ENCODE measurements around the gene STPG3.

The STPG3 gene

DNA sequence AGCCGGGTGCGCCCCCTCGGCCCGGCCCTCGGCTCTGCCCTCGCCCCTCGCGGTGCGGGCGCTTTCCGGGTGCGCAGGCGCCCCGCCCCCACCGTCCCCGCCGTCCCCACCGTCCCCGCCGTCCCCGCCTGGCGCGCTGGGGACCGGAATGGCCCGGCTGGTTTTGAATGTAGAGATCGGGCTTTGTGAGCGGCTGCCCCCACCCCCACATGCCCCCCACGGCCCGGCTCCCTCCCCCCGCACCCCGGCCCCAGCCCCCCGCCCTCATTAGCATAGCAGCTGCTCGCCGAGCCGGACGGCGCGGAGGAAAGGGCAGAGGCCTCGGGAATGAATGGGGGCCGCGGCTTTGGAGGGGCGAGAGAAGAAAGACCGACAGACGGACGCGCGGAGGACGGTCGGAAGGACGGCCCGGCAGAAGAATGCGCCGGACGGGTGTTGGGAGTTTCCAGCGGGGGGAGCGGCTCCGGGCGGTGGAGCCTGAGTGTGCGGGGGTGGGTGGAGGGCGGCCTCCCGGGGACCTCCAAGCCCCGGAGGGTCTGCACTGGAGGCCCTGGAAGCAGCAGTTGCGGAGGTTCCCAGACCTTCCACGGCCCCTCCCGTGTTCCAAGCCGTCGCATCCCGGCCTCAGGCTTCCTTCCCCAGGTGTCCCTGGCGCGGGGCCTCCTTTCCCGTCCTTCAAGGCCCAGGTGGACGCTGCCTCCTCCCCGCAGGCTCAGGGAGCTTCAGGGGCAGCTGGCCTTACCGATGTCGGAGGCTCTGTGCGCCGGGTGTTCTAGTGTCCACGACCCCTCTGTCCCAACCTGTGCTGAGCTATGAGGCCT lies 45.0 kb downstream of the STPG3 start:
- H3K27ac Mint-ChIP-seq: peak overlapping the region; percentile 54

DNA sequence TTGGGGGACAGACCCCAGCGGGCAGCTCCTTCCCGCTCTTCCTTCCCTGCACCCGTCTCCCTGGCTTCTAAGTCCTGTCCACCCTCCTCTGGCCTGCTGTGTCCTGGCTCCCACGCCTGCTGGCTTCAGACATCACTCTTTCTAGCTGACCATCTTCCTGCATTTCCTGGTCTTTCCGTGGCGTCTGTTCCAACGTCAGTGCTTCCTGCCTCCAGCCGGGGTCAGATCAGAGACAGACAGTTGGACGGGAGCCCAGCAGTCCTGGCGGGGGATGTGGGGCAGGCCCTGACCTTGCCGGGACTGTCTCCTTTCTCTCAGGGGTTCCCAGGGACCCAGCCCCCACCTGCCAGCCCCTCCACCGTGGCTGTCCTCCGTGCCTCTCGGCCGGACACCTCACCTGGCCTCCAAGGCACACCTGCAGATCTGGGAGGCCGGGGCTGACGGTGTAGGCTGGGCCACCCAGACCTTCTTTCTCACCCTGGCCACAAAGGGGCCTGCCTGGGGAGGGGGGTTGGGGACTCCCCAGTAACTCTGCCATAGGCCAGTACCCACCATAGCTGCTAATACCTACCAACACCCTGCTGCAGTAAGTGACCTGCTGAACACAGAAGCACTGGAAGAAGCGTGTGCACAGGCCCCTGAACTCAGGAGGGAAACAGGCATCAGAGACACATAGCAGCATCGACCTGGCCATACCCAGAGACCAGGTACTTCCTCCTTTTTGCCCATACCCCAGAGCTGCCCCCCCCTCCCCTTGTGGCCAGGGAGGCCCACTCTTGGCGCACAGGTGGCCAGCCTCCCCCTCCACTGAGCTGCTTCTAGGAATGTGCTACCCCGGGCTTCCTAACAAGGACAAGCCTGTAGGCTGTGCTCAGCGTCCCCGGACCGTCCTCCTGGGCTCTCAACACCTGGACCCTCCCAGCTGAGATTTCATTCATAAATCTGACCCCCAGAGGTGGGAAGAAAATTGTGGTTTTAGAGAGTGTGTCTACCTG lies 45.9 kb downstream of the STPG3 start:
- Mint-ChIP-seq H3K4me3 (peak overlapping the region; percentile 62), H3K27me3 (peaks cover 79% of the 10 kb centered on the region), H3K4me1 (ENCODE audit: low read depth) (peaks cover 21% of the 10 kb centered on the region), H3K27ac (peak overlapping the region; percentile 54), H3K9me3 (no peaks in the 10 kb centered on the region), H3K36me3 (ENCODE audit: low read depth) (peaks cover 5% of the 10 kb centered on the region)
- intact Hi-C loops (cut with micrococcal nuclease): loop anchor here (10.0 kb wide), 1 partner anchor 228 kb away; no protein-coding TSS in a partner anchor

More for the DNA sequence above, 45.0 kb downstream of the STPG3 start:
- Mint-ChIP-seq H3K36me3 (ENCODE audit: low read depth) (peaks cover 5% of the 10 kb centered on the region), H3K4me1 (ENCODE audit: low read depth) (peaks cover 17% of the 10 kb centered on the region), H3K4me3 (peak overlapping the region; percentile 62), H3K9me3 (no peaks in the 10 kb centered on the region), H3K27me3 (peaks cover 78% of the 10 kb centered on the region)
- intact Hi-C loops (cut with micrococcal nuclease): loop anchor here (2.0 to 10.0 kb wide), 2 partner anchors 111 to 229 kb away; no protein-coding TSS in a partner anchor

DNA sequence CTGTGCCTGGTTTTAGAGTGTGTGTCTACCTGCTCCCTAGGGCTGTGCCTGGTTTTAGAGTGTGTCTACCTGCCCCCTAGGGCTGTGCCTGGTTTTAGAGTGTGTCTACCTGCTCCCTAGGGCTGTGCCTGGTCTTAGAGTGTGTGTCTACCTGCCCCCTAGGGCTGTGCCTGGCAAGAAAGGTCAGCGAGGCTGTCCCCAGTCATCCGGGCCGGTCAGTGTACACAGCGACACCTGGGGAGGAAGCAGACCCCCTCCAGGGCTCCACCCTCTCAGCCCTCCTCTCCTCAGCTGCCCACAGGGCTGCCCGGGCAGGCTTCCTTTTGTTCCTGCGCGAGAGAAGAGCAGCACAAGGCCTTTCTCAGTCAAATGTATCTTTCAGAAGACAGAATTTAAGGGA lies 46.9 kb downstream of the STPG3 start:
- Mint-ChIP-seq H3K9me3 (no peaks in the 10 kb centered on the region), H3K4me1 (ENCODE audit: low read depth) (peaks cover 21% of the 10 kb centered on the region), H3K4me3 (no peak overlapping the region), H3K27me3 (peaks cover 70% of the 10 kb centered on the region), H3K27ac (no peak overlapping the region), H3K36me3 (ENCODE audit: low read depth) (peaks cover 5% of the 10 kb centered on the region)
- intact Hi-C loops (cut with micrococcal nuclease): loop anchor here (10.0 kb wide), 1 partner anchor 227 kb away; no protein-coding TSS in a partner anchor

DNA sequence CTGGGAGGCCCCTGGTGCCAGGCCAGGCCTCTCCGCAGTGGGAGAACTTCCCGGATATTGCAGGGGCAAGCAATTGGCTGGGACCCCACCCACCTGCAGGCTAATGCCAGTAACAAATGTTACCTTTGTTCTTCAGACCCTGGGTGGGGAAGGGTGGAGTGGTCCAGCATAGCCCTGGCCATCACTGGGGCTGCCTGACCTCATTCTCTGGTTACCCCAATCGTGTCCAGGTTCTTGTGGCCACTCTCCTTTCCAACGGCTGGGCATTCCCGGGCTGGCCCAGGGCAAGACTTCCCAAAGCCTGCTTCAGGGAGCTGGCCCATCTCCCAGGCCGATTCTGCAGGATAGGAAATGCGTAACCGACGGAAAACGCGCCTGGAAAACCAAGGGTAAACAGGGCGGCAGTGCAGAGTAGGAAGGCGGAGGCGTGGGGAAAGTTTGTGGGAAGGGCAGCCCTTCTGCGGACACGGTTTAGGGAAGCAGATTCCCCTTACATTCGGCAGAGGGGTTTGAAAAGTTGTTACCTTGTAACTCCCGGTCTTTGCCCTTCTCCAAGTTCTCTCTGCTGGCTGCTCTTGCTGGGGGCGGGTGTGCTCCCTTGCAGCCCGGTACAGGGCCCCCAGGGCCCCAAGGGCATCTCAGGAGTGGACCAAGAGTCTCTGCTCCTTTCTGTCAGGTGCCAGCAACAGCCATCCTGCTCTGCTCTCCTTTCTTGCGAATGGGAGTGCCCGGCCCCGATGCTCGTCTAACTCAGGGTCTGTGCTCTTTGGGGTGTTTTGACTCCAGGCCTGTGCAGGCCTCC lies 47.5 kb downstream of the STPG3 start:
- Mint-ChIP-seq H3K4me1 (ENCODE audit: low read depth) (peaks cover 26% of the 10 kb centered on the region), H3K9me3 (no peaks in the 10 kb centered on the region), H3K36me3 (ENCODE audit: low read depth) (peaks cover 5% of the 10 kb centered on the region), H3K27ac (peak overlapping the region; percentile 12), H3K4me3 (no peak overlapping the region), H3K27me3 (peaks cover 70% of the 10 kb centered on the region)
- intact Hi-C loops (cut with micrococcal nuclease): loop anchor here (10.0 kb wide), 1 partner anchor 226 kb away; no protein-coding TSS in a partner anchor

DNA sequence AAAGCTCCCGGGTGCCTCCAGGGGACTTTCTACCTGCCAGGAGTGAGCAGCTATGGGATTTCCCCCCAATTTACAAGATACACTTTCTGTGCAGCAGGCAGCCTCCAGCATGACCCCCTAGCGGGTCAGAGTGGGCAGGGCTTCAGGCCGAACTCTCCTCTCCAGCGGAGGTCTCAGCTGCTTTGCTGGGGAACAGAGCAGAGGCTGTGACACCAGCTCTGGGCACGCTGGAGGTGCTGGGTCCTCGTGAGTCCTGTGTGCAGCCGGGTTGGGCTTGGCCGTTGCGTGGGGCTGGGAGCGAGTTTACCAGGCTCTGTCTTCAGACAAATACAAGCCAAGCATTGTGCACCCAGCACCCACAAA lies 48.1 kb downstream of the STPG3 start:
- Mint-ChIP-seq H3K27me3 (peaks cover 69% of the 10 kb centered on the region), H3K4me3 (no peak overlapping the region), H3K9me3 (no peaks in the 10 kb centered on the region), H3K27ac (peak overlapping the region; percentile 12), H3K36me3 (ENCODE audit: low read depth) (peaks cover 5% of the 10 kb centered on the region), H3K4me1 (ENCODE audit: low read depth) (peaks cover 30% of the 10 kb centered on the region)
- intact Hi-C loops (cut with micrococcal nuclease): loop anchor here (10.0 kb wide), 1 partner anchor 226 kb away; no protein-coding TSS in a partner anchor

DNA sequence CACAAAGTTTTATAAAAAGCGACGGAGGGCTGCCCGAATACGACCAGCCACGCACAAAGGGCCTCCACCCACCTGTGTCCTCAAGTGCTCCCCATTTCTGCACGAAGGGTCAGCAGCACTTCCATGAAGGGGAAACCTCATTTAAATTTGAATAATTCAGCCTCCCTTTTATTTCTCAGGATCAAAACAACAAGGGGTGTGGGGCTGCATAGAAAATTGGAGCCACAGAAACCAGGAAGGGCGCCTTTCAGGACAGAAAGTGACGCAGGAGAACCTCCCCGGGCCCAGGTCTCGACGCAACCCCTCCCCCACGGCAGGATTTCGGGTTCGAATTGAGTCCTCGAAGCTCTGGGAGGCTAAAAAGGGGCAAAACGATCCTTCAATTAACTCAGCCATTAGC lies 48.9 kb downstream of the STPG3 start:
- intact Hi-C loops (cut with micrococcal nuclease): loop anchor here (10.0 kb wide), 1 partner anchor 225 kb away; no protein-coding TSS in a partner anchor
- no peaks in the 10 kb centered on the region for H3K9me3 Mint-ChIP-seq
- no peak overlapping the region for H3K4me3 Mint-ChIP-seq
- H3K27me3 Mint-ChIP-seq: peaks cover 68% of the 10 kb centered on the region
- H3K36me3 Mint-ChIP-seq (ENCODE audit: low read depth): no peaks in the 10 kb centered on the region
- no peak overlapping the region for H3K27ac Mint-ChIP-seq
- peaks cover 29% of the 10 kb centered on the region for H3K4me1 Mint-ChIP-seq (ENCODE audit: low read depth)

DNA sequence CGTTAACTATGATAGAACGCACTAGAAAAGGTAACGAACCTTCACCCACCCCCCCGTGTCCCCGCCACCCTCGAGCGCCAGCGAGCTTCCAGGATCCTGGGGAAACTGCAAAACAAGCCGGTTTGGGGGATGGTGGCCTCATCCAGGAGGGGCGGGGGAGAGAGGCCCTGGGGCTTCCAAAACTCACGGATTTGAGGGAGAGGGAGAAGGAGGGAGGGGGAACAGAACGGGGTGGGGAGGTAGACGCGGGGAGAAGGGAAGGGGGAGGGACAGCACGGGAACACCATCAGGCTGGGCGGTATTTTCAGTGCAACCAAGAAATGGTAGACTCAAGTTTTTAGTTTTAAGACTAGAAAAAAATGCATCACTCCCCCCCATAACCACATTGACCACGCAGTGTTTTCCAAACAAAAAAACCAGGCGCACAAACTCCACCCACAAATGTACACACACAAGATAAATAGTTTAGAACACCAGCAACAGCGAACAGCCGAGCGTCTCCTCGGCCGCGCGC lies 49.5 kb downstream of the STPG3 start:
- Mint-ChIP-seq H3K27ac (no peak overlapping the region), H3K4me3 (peak overlapping the region; percentile 66), H3K9me3 (no peaks in the 10 kb centered on the region), H3K4me1 (ENCODE audit: low read depth) (peaks cover 31% of the 10 kb centered on the region), H3K27me3 (peaks cover 71% of the 10 kb centered on the region), H3K36me3 (ENCODE audit: low read depth) (no peaks in the 10 kb centered on the region)
- intact Hi-C loops (cut with micrococcal nuclease): no loop called here

DNA sequence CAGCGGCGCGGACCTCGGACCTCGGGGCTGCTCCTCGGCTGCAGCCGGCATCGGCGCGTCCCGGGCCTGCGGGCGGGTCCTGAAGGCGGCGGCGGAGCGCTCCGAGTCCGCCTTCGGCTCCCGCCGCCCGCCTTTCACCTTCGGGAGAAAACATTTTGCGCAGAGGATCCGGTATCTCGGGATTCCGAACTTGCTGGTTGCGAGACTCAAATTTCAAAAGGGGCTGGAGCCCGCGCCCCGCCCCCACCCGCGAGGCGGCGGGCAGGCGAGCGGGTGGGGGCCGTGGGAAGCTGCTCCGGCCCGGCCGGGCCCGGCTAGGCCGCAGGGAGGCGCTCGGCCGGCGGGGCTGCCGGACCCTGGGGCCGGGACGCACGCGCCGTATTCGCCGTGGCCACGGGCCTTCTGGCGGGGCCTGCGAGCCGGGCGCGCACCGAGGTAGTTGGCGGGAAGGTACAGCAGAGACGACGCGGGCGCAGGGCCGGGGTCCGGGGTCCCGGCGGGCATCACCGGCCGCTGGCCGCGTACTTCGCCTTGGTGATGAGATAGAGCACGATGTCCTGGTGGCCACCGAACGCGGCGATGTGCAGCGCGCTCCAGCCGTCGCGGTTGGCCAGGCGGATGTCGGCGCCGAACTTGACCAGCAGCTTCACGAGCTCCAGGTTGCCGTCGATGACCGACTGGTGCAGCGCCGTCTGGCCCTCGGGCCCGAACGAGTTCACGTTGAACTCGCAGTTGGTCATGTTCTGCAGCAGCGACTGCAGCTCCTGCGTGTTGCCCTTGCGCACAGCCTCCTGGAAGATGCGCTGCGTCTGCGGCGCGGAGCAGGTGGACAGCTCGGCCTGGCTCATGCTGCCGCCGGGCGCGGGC lies 50.2 kb downstream of the STPG3 start:
- Mint-ChIP-seq H3K36me3 (ENCODE audit: low read depth) (no peaks in the 10 kb centered on the region), H3K27me3 (peaks cover 68% of the 10 kb centered on the region), H3K27ac (no peak overlapping the region), H3K9me3 (no peaks in the 10 kb centered on the region), H3K4me1 (ENCODE audit: low read depth) (peaks cover 37% of the 10 kb centered on the region), H3K4me3 (peak overlapping the region; percentile 66)
- intact Hi-C loops (cut with micrococcal nuclease): no loop called here

DNA sequence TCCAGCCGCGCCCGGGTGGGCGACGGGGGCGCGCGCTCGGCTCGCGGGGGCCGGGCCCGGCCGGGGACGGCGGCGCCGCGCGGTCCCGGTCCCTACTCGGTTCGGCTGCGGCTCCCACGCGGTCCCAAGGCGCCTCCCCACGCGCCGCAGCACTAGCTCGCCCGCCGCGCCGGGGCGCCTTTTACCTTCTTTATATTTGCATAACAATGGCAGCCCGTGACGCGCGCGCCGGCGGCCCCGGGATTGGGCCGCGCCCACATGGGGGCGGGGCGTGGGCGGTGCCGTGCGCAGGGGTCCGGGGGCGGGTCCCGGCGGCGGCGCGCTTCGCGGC lies 51.0 kb downstream of the STPG3 start, which contains the start of gene NRARP:
Gene NRARP, minus strand, starts transcription at position 154 of the 331 bp plus-strand sequence. CDS start 343 bp downstream, outside the sequence.
- Mint-ChIP-seq H3K4me1 (ENCODE audit: low read depth) (peaks cover 39% of the 10 kb centered on the region), H3K27me3 (peaks cover 68% of the 10 kb centered on the region), H3K9me3 (no peaks in the 10 kb centered on the region), H3K36me3 (ENCODE audit: low read depth) (no peaks in the 10 kb centered on the region), H3K27ac (peak within 1 kb of the TSS; percentile 63), H3K4me3 (peak within 1 kb of the TSS; percentile 66)
- intact Hi-C loops (cut with micrococcal nuclease): no loop called here

DNA sequence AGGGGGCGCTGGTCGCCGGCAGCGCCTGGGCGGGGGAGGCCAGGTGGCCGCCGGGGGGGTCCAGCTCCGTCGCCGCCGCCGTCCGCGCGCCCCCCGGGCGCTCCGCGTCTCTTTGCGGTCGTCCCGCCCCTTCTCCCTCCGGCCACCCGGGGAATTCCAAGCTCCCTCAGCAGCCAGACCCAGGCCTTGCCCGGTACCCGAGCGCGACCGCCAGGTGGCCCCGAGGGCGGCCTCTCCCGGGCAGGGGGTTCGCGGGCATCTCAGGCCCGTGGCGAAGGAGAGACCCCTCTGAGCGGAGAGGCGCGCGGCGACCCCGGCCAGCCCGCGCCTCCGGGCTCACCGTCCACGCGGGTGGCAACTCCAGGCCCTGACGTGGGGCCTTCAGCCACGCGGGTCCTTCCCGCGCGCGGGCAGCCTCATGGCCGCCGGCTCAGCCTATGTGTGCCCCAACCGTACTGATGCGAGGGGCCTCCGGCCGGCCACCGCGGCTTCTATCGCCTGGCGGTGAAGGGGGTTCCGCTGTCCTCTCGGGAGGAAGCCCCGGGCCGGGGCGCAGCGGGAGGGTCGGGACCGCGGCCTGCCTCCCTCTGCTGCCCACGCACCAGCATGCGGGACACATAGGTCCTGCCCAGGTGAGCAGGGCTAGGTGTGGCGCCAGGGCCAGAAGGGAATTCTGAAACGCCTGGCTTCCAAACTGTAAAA lies 51.5 kb downstream of the STPG3 start:
- intact Hi-C loops (cut with micrococcal nuclease): no loop called here
- peak overlapping the region; percentile 63 for H3K27ac Mint-ChIP-seq
- H3K4me3 Mint-ChIP-seq: peak overlapping the region; percentile 30
- H3K4me1 Mint-ChIP-seq (ENCODE audit: low read depth): peaks cover 44% of the 10 kb centered on the region
- H3K36me3 Mint-ChIP-seq (ENCODE audit: low read depth): no peaks in the 10 kb centered on the region
- H3K27me3 Mint-ChIP-seq: peaks cover 68% of the 10 kb centered on the region
- H3K9me3 Mint-ChIP-seq: no peaks in the 10 kb centered on the region
